ENCODE measurements around the gene ACACA.

Gene ACACA

DNA sequence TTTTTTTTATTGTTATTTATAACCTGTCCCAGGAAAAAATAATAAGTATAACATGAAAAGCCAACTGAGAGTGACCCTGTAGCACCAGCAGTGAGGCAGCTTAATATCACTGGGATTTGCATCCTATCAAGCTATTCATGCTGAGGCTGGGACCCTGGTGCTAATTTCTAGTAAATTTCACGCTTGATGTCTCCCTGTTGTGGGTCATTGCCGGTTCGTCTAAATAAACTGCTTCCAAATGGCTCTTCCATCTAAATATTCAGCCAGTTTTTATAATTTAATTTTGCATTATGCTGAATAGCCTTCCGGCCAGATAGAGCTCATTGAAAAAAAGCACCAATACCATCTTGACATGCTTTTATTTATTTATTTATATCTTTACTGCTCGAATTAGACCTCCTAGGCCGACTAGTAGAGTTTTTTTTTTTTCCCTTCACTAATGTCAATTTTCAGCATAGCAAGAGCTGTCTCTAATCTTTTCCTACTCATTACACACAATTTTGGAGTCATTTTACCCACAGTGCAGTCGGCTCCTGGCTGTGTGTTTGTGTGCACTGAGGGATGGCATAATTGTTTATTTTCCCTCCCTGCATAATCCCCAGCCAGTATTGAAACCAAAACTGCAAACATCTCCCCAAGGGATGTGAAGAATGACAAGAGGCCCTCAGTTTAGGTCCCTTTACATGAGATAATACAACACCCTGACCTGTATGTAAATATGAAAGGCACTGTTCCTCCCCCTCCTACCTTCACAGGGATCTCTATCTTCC is 289.1 kb downstream of the ACACA start:
- no peak overlapping the region for H3K4me3 ChIP-seq (ENCODE audit: low read length in 2 of 2)
- H3K4me1 ChIP-seq (ENCODE audit: control insufficient read depth, insufficient read depth, low read length): no peaks in the 10 kb centered on the region
- no peaks in the 10 kb centered on the region for H3K27me3 ChIP-seq (ENCODE audit: control insufficient read depth in 1 of 2, insufficient read depth in 2 of 2, low read length in 2 of 2)
- H3K9ac ChIP-seq (ENCODE audit: low read length in 2 of 2): no peak overlapping the region
- no peak overlapping the region for H3K27ac ChIP-seq (ENCODE audit: low read length)
- H3K36me3 ChIP-seq (ENCODE audit: control insufficient read depth in 2 of 2, insufficient read depth in 2 of 2, low read length in 2 of 2): peaks cover 0 to 9% of the 10 kb centered on the region in 2 donors
- H3K9me3 ChIP-seq (ENCODE audit: control insufficient read depth in 2 of 2, low read length in 2 of 2): no peaks in the 10 kb centered on the region

DNA sequence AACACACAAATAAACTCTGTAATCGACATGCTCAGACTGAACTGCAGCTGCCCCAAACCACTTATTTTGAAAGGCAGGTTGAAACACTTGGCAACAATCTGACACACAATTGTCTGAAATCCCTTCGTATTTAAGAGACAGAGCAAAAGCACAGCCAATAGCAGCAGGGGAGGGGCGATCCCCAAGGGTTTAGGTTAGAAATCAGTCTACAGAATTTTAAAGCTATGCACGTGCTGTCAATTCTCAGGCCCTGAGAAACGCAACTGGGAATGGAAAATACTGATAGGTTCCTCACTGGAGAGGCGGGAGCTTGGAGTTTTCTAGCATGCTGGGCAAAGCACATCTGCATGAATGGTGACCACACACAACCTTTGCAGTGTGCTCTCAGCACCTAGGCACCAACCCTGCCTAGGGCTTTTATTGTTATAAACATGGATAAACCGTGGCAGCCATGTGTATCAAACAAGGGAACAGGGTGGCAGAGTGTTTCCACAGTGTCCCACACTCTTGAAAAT is 289.9 kb downstream of the ACACA start:
- Histone ChIP-seq H3K27ac (ENCODE audit: low read length) (no peak overlapping the region), H3K36me3 (ENCODE audit: control insufficient read depth in 2 of 2, insufficient read depth in 2 of 2, low read length in 2 of 2) (peaks cover 3 to 13% of the 10 kb centered on the region in 2 donors), H3K9me3 (ENCODE audit: control insufficient read depth in 2 of 2, low read length in 2 of 2) (no peaks in the 10 kb centered on the region), H3K4me3 (ENCODE audit: low read length in 2 of 2) (no peak overlapping the region), H3K27me3 (ENCODE audit: control insufficient read depth in 1 of 2, insufficient read depth in 2 of 2, low read length in 2 of 2) (no peaks in the 10 kb centered on the region), H3K4me1 (ENCODE audit: control insufficient read depth, insufficient read depth, low read length) (no peaks in the 10 kb centered on the region), H3K9ac (ENCODE audit: low read length in 2 of 2) (no peak overlapping the region)

- H3K4me3 ChIP-seq (ENCODE audit: low read length in 2 of 2): no peak overlapping the region
- H3K27ac ChIP-seq (ENCODE audit: low read length): no peak overlapping the region
- H3K36me3 ChIP-seq (ENCODE audit: control insufficient read depth in 2 of 2, insufficient read depth in 2 of 2, low read length in 2 of 2): peaks cover 13 to 16% of the 10 kb centered on the region in 2 donors
- no peaks in the 10 kb centered on the region for H3K27me3 ChIP-seq (ENCODE audit: control insufficient read depth in 1 of 2, insufficient read depth in 2 of 2, low read length in 2 of 2)
- peaks cover 11% of the 10 kb centered on the region for H3K4me1 ChIP-seq (ENCODE audit: control insufficient read depth, insufficient read depth, low read length)
- no peaks in the 10 kb centered on the region for H3K9me3 ChIP-seq (ENCODE audit: control insufficient read depth in 2 of 2, low read length in 2 of 2)
- no peak overlapping the region for H3K9ac ChIP-seq (ENCODE audit: low read length in 2 of 2)
Measured at GRCh38 chr17:37111329-37111728, 295.3 kb downstream of the ACACA start.

- peaks cover 13 to 16% of the 10 kb centered on the region in 2 donors for H3K36me3 ChIP-seq (ENCODE audit: control insufficient read depth in 2 of 2, insufficient read depth in 2 of 2, low read length in 2 of 2)
- no peaks in the 10 kb centered on the region for H3K27me3 ChIP-seq (ENCODE audit: control insufficient read depth in 1 of 2, insufficient read depth in 2 of 2, low read length in 2 of 2)
- no peak overlapping the region for H3K4me3 ChIP-seq (ENCODE audit: low read length in 2 of 2)
- H3K9me3 ChIP-seq (ENCODE audit: control insufficient read depth in 2 of 2, low read length in 2 of 2): no peaks in the 10 kb centered on the region
- no peak overlapping the region for H3K9ac ChIP-seq (ENCODE audit: low read length in 2 of 2)
- no peak overlapping the region for H3K27ac ChIP-seq (ENCODE audit: low read length)
- H3K4me1 ChIP-seq (ENCODE audit: control insufficient read depth, insufficient read depth, low read length): peaks cover 11% of the 10 kb centered on the region
Measured at GRCh38 chr17:37110746-37111145, 295.9 kb downstream of the ACACA start.

GRCh38 chr17:37109731-37110710 is 296.6 kb downstream of the ACACA start:
- H3K27me3 ChIP-seq (ENCODE audit: control insufficient read depth in 1 of 2, insufficient read depth in 2 of 2, low read length in 2 of 2): no peaks in the 10 kb centered on the region
- H3K27ac ChIP-seq (ENCODE audit: low read length): no peak overlapping the region
- no peak overlapping the region for H3K9ac ChIP-seq (ENCODE audit: low read length in 2 of 2)
- no peak overlapping the region for H3K4me3 ChIP-seq (ENCODE audit: low read length in 2 of 2)
- no peaks in the 10 kb centered on the region for H3K9me3 ChIP-seq (ENCODE audit: control insufficient read depth in 2 of 2, low read length in 2 of 2)
- peaks cover 13 to 16% of the 10 kb centered on the region in 2 donors for H3K36me3 ChIP-seq (ENCODE audit: control insufficient read depth in 2 of 2, insufficient read depth in 2 of 2, low read length in 2 of 2)
- H3K4me1 ChIP-seq (ENCODE audit: control insufficient read depth, insufficient read depth, low read length): peaks cover 11% of the 10 kb centered on the region

DNA sequence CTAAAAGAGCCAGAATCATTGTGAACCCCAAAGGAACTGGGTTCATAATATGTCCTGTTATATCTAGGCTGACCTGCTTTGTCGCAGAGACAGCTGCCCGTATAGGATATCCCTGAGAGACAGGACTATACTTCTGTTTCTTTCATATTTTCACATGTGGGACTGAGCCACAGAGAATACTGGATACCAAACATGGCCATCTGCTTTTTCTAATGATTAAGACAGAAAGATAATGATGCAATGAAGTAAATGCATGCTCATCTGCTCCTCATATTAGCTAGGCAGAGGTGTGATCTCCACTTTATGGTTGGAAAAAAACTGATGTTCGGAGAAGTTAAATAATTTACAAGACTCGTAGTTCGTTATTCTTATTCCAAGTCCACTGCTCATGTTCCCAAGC is 297.5 kb downstream of the ACACA start:
- Histone ChIP-seq H3K27me3 (ENCODE audit: control insufficient read depth in 1 of 2, insufficient read depth in 2 of 2, low read length in 2 of 2) (no peaks in the 10 kb centered on the region), H3K9me3 (ENCODE audit: control insufficient read depth in 2 of 2, low read length in 2 of 2) (no peaks in the 10 kb centered on the region), H3K9ac (ENCODE audit: low read length in 2 of 2) (no peak overlapping the region), H3K36me3 (ENCODE audit: control insufficient read depth in 2 of 2, insufficient read depth in 2 of 2, low read length in 2 of 2) (peaks cover 13 to 18% of the 10 kb centered on the region in 2 donors), H3K4me1 (ENCODE audit: control insufficient read depth, insufficient read depth, low read length) (peaks cover 11% of the 10 kb centered on the region), H3K27ac (ENCODE audit: low read length) (no peak overlapping the region), H3K4me3 (ENCODE audit: low read length in 2 of 2) (no peak overlapping the region)

- Histone ChIP-seq H3K4me3 (ENCODE audit: low read length in 2 of 2) (no peak overlapping the region), H3K4me1 (ENCODE audit: control insufficient read depth, insufficient read depth, low read length) (peaks cover 11% of the 10 kb centered on the region), H3K27me3 (ENCODE audit: control insufficient read depth in 1 of 2, insufficient read depth in 2 of 2, low read length in 2 of 2) (no peaks in the 10 kb centered on the region), H3K9me3 (ENCODE audit: control insufficient read depth in 2 of 2, low read length in 2 of 2) (no peaks in the 10 kb centered on the region), H3K27ac (ENCODE audit: low read length) (no peak overlapping the region), H3K9ac (ENCODE audit: low read length in 2 of 2) (peak overlapping the region in 1 of 2 donors; percentile 42), H3K36me3 (ENCODE audit: control insufficient read depth in 2 of 2, insufficient read depth in 2 of 2, low read length in 2 of 2) (peaks cover 13 to 15% of the 10 kb centered on the region in 2 donors)
Measured at GRCh38 chr17:37107406-37108083, 299.1 kb downstream of the ACACA start.

DNA sequence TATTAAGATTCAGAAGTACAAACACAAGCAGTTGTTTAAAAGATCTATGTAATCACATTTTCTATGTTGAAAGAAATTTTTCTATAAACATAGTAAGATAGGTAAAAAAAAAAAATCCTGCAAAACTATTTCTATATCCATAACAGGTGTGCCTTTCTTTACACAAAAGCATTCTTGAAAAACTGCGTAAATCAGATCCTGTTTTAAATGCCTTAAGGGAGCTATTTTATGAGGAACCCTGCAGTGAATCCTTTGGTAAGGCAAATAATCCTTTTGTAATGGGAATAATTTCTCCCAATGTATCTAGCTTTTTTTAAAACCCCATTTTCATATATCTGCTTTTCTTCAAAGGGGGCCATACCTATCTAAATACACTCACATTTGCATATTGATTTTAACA is 300.6 kb downstream of the ACACA start:
- Histone ChIP-seq H3K4me1 (ENCODE audit: control insufficient read depth, insufficient read depth, low read length) (peaks cover 11% of the 10 kb centered on the region), H3K4me3 (ENCODE audit: low read length in 2 of 2) (no peak overlapping the region), H3K9me3 (ENCODE audit: control insufficient read depth in 2 of 2, low read length in 2 of 2) (no peaks in the 10 kb centered on the region), H3K36me3 (ENCODE audit: control insufficient read depth in 2 of 2, insufficient read depth in 2 of 2, low read length in 2 of 2) (peaks cover 7 to 8% of the 10 kb centered on the region in 2 donors), H3K27ac (ENCODE audit: low read length) (no peak overlapping the region), H3K9ac (ENCODE audit: low read length in 2 of 2) (no peak overlapping the region), H3K27me3 (ENCODE audit: control insufficient read depth in 1 of 2, insufficient read depth in 2 of 2, low read length in 2 of 2) (no peaks in the 10 kb centered on the region)

- Histone ChIP-seq H3K27ac (ENCODE audit: low read length) (no peak overlapping the region), H3K9me3 (ENCODE audit: control insufficient read depth in 2 of 2, low read length in 2 of 2) (no peaks in the 10 kb centered on the region), H3K4me3 (ENCODE audit: low read length in 2 of 2) (no peak overlapping the region), H3K36me3 (ENCODE audit: control insufficient read depth in 2 of 2, insufficient read depth in 2 of 2, low read length in 2 of 2) (peaks cover 2 to 5% of the 10 kb centered on the region in 2 donors), H3K27me3 (ENCODE audit: control insufficient read depth in 1 of 2, insufficient read depth in 2 of 2, low read length in 2 of 2) (no peaks in the 10 kb centered on the region), H3K4me1 (ENCODE audit: control insufficient read depth, insufficient read depth, low read length) (peaks cover 11% of the 10 kb centered on the region), H3K9ac (ENCODE audit: low read length in 2 of 2) (no peak overlapping the region)
Measured at GRCh38 chr17:37103231-37103630, 303.4 kb downstream of the ACACA start.

- no peak overlapping the region for H3K27ac ChIP-seq (ENCODE audit: low read length)
- peaks cover 19 to 21% of the 10 kb centered on the region in 2 donors for H3K36me3 ChIP-seq (ENCODE audit: control insufficient read depth in 2 of 2, insufficient read depth in 2 of 2, low read length in 2 of 2)
- H3K4me3 ChIP-seq (ENCODE audit: low read length in 2 of 2): no peak overlapping the region
- H3K9ac ChIP-seq (ENCODE audit: low read length in 2 of 2): no peak overlapping the region
- no peaks in the 10 kb centered on the region for H3K4me1 ChIP-seq (ENCODE audit: control insufficient read depth, insufficient read depth, low read length)
- H3K27me3 ChIP-seq (ENCODE audit: control insufficient read depth in 1 of 2, insufficient read depth in 2 of 2, low read length in 2 of 2): no peaks in the 10 kb centered on the region
- H3K9me3 ChIP-seq (ENCODE audit: control insufficient read depth in 2 of 2, low read length in 2 of 2): no peaks in the 10 kb centered on the region
Measured at GRCh38 chr17:37101306-37101705, 305.3 kb downstream of the ACACA start.
